K562 (cell line): ENCODE results near the gene IFT122.

Experiments used
- CAMTA2 ChIP-seq: fragments of 250-450 bp; sonication (Bioruptor Pico); conservative IDR thresholded peaks from 2 replicates; pipeline ENCODE4 v1.5.1; 2022
- EZH2 ChIP-seq: IDR thresholded peaks from 2 replicates; pipeline ENCODE4 v1.6.1; 2012; ENCODE audit warnings: low read depth, mild to moderate bottlenecking, inconsistent platforms, low read length, borderline replicate concordance
- TGIF2 ChIP-seq: sonication (generic); formaldehyde crosslinking; IDR thresholded peaks from 2 replicates; pipeline ENCODE4 v1.8.1; 2022; ENCODE audit warnings: mild to moderate bottlenecking, missing genetic modification reagents, moderate library complexity
- TF ChIP-seq, protein P1 (sequence below), 3 experiments: IDR thresholded peaks in 2 of 3; conservative IDR thresholded peaks in 1 of 3; 2 replicates each; pipeline ENCODE4 v1.5.1; 2011 to 2012; ENCODE audit warnings: low read length in 3 of 3, mild to moderate bottlenecking in 3 of 3, control low read depth in 2 of 3, improper control_type of control experiment in 1 of 3, inconsistent platforms in 1 of 3, low read depth in 1 of 3, mixed read lengths in 1 of 3, moderate library complexity in 1 of 3; ENCODE audit not compliant: insufficient read depth in 2 of 3

DNA sequence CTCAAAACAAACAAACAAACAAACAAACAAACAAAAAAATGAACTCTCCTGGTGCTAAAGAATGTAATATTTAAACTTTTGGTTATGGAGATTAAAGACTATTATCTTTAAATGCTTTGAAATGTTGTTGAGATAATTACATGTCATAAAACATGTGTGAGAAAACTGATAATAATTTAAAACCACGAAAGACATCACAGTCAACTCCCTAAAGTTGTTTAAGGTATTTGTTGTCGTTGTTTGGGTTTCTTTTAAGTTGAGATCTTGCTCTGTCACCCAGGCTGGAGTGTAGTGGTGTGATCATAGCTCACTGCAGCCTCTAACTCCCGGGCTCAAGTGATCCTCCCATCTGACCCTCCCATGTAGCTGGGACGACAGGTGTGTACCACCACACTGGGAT, 23.6 kb upstream of the IFT122 start:
- TF ChIP-seq EZH2 (no peak), TGIF2 (CRISPR knock-in tag) (no peak), CAMTA2 (CRISPR knock-in tag) (no peak)
- TF ChIP-seq, protein P1, sequence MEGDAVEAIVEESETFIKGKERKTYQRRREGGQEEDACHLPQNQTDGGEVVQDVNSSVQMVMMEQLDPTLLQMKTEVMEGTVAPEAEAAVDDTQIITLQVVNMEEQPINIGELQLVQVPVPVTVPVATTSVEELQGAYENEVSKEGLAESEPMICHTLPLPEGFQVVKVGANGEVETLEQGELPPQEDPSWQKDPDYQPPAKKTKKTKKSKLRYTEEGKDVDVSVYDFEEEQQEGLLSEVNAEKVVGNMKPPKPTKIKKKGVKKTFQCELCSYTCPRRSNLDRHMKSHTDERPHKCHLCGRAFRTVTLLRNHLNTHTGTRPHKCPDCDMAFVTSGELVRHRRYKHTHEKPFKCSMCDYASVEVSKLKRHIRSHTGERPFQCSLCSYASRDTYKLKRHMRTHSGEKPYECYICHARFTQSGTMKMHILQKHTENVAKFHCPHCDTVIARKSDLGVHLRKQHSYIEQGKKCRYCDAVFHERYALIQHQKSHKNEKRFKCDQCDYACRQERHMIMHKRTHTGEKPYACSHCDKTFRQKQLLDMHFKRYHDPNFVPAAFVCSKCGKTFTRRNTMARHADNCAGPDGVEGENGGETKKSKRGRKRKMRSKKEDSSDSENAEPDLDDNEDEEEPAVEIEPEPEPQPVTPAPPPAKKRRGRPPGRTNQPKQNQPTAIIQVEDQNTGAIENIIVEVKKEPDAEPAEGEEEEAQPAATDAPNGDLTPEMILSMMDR (IDR thresholded peaks at IDR 0.05 in 2 of 3, conservative IDR thresholded peaks at IDR 0.05 in 1 of 3; ENCODE audit: insufficient read depth in 2 of 3, low read depth in 1 of 3, low read length in 3 of 3): no peak
